Subcutaneous abdominal adipose tissue (tissue), 5 donors: ENCODE data around the gene NRK.
A peak's percentile ranks its signal among the peaks of the same experiment; 100 is the strongest.
"Not testable (repeated sequence)": the region's sequence is repeated elsewhere in the genome, so short reads cannot be mapped to it uniquely, and the experiment has no call there.

Source experiments
- H3K27ac ChIP-seq: one replicate; pipeline ENCODE4 v1.7.0; 2013; ENCODE audit warnings: low read depth, mild to moderate bottlenecking, inconsistent platforms, low read length, moderate library complexity
- H3K27me3 ChIP-seq, 5 donors: one replicate each; pipeline ENCODE4 v1.7.0; 2013; ENCODE audit warnings: low read length in 5 of 5, inconsistent platforms in 1 of 5; ENCODE audit not compliant: control insufficient read depth in 5 of 5, insufficient read depth in 4 of 5
- H3K36me3 ChIP-seq, 5 donors: one replicate each; pipeline ENCODE4 v1.7.0; 2013; ENCODE audit warnings: low read length in 5 of 5; ENCODE audit not compliant: control insufficient read depth in 5 of 5, insufficient read depth in 5 of 5
- H3K4me1 ChIP-seq, 5 donors: one replicate each; pipeline ENCODE4 v1.7.0; 2013; ENCODE audit warnings: low read length in 5 of 5, mild to moderate bottlenecking in 3 of 5, moderate library complexity in 1 of 5; ENCODE audit not compliant: control insufficient read depth in 5 of 5, insufficient read depth in 5 of 5
- H3K4me3 ChIP-seq, 5 donors: one replicate each; pipeline ENCODE4 v1.7.0; 2013; ENCODE audit warnings: low read length in 5 of 5, low read depth in 1 of 5
- H3K9ac ChIP-seq, 5 donors: one replicate each; pipeline ENCODE4 v1.7.0; 2013; ENCODE audit warnings: low read length in 5 of 5, mild to moderate bottlenecking in 4 of 5, moderate library complexity in 3 of 5
- H3K9me3 ChIP-seq, 5 donors: one replicate each; pipeline ENCODE4 v1.7.0; 2013; ENCODE audit warnings: low read length in 5 of 5; ENCODE audit not compliant: control insufficient read depth in 5 of 5
- donor health status: healthy.
- donor health status: healthy.
- donor health status: healthy.
- donor health status: healthy.
- donor health status: healthy.

The NRK gene, protein sequence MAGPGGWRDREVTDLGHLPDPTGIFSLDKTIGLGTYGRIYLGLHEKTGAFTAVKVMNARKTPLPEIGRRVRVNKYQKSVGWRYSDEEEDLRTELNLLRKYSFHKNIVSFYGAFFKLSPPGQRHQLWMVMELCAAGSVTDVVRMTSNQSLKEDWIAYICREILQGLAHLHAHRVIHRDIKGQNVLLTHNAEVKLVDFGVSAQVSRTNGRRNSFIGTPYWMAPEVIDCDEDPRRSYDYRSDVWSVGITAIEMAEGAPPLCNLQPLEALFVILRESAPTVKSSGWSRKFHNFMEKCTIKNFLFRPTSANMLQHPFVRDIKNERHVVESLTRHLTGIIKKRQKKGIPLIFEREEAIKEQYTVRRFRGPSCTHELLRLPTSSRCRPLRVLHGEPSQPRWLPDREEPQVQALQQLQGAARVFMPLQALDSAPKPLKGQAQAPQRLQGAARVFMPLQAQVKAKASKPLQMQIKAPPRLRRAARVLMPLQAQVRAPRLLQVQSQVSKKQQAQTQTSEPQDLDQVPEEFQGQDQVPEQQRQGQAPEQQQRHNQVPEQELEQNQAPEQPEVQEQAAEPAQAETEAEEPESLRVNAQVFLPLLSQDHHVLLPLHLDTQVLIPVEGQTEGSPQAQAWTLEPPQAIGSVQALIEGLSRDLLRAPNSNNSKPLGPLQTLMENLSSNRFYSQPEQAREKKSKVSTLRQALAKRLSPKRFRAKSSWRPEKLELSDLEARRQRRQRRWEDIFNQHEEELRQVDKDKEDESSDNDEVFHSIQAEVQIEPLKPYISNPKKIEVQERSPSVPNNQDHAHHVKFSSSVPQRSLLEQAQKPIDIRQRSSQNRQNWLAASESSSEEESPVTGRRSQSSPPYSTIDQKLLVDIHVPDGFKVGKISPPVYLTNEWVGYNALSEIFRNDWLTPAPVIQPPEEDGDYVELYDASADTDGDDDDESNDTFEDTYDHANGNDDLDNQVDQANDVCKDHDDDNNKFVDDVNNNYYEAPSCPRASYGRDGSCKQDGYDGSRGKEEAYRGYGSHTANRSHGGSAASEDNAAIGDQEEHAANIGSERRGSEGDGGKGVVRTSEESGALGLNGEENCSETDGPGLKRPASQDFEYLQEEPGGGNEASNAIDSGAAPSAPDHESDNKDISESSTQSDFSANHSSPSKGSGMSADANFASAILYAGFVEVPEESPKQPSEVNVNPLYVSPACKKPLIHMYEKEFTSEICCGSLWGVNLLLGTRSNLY (N-terminal part only)

DNA sequence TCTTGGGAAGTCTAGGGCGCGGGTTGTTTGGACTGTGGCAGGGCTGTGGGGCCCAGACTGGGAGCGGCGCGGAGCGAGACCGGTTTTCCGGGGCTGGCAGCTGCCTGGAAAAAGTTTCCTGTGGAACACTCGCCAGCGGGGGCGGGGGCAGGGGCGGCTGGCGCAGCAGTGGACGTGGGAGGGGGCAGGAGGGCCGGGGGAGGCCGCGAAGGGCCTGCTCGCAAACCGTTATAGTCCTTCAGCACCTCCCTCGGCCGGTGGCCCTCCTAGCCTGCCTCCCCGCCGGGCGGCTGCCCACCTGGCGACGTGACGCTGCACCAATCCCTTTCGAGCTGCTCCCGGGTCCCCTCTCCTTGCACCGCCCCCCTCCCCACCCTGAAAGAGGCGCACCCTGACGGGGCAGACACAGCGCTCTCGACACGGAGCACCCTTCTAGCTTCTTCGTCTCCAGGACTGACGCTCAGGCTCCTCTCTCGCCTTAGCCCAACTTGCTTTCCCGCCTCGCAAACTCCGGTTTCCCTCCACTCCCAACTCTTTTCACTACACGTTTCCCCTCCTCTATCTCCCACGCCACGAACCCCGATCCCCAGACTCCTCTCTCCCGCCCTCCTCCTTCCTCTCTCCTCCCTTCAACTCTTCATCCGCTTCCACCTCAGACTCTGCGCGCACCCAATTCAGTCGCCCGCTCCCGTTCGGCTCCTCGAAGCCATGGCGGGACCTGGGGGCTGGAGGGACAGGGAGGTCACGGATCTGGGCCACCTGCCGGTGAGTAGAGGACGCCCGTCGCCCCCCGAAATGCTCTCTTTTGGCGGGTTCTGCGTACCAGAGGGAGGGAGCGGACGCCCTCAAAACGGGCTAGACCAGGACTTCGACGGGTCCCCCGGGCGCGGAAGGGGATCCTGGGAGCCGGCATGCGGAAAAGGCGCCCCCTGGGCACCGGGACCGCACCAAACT lies at the start of gene NRK:
Gene NRK, plus strand, starts transcription at position 402 of the 954 bp plus-strand sequence. Its CDS starts 307 bp downstream, at position 709.
- Histone ChIP-seq H3K9me3 (peaks cover 0 to 2% (median 0%) of the 10 kb centered on the region in 5 donors), H3K36me3 (no peaks in the 10 kb centered on the region), H3K9ac (no peak within 1 kb of the TSS), H3K4me3 (peak within 1 kb of the TSS; percentile 53 to 68 (median 63)), H3K27me3 (peaks cover 13 to 26% (median 21%) of the 10 kb centered on the region in 5 donors), H3K4me1 (peaks cover 0 to 17% (median 9%) of the 10 kb centered on the region in 5 donors), H3K27ac (no peak within 1 kb of the TSS)

DNA sequence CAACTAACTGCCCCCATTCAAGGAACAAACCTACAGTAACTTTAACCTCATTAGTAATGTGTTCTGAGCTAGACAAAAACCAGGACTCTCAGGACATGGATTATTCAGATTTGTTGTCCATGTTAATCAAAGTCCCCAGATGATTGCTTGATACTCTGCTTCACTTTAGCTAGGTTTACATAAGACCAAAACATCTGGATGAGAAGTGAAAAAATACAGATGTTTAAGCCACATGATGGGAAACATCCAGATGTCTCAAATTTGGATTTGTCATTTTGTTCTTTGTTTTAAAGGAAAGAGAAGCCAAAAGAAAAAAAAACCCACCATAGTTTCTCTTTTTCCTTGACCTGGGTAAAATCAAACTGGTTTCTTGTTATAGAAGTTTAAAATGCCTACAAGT lies 48.5 kb upstream of the NRK start:
- H3K36me3 ChIP-seq = no peaks in the 10 kb centered on the region
- H3K27me3 ChIP-seq = peaks cover 0 to 7% (median 3%) of the 10 kb centered on the region in 5 donors
- H3K9me3 ChIP-seq = no peaks in the 10 kb centered on the region
- no peak overlapping the region for H3K4me3 ChIP-seq
- no peaks in the 10 kb centered on the region for H3K4me1 ChIP-seq
- no peak overlapping the region for H3K27ac ChIP-seq
- no peak overlapping the region for H3K9ac ChIP-seq

DNA sequence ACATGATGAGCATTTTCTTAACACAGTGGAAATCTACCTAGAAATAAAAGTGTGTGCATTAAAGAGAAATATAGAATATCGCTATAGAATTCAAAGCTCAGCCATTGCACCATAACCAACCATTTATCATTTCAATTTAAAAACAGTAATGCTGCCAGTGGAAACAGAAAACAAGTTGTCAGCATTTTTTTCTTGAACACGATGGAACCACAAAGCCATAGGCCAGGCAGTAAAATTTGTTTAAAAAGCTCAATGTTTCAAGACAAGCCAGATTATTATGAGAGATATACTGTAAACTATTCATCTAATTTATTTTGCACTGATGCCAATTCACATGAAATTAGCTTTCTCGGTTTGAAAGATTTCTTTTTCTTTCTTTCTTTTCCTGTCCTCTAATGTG lies 46.7 kb upstream of the NRK start:
- Histone ChIP-seq H3K27me3 (peaks cover 0 to 5% (median 2%) of the 10 kb centered on the region in 5 donors), H3K9me3 (no peaks in the 10 kb centered on the region)

DNA sequence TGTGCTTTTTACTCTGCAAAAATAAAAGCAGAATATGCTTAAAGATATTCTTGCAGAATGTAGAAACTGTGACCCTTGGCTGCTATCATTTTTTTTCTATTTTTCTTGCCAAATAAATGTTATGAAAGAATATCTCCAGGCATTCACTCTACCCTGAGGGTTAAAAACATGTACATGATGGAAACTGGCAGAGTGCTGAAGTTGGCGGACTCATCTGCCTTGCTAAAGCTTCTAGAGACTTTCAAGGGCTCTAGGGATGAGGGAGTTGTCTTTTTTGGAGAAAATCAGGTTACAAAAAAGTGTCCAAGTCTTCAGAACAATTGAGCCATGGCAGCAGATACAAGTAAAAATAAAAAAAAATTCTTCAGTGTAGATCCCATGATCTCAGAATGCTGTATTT lies 40.5 kb upstream of the NRK start:
- H3K27me3 ChIP-seq = peaks cover 0 to 4% (median 0%) of the 10 kb centered on the region in 5 donors
- H3K9ac ChIP-seq = no peak overlapping the region
- H3K27ac ChIP-seq = no peak overlapping the region
- no peaks in the 10 kb centered on the region for H3K36me3 ChIP-seq
- peaks cover 0 to 5% (median 0%) of the 10 kb centered on the region in 5 donors for H3K4me1 ChIP-seq
- no peak overlapping the region for H3K4me3 ChIP-seq
- peaks cover 0 to 4% (median 4%) of the 10 kb centered on the region in 5 donors for H3K9me3 ChIP-seq

More for the DNA sequence above, 46.7 kb upstream of the NRK start:
- Histone ChIP-seq H3K36me3 (no peaks in the 10 kb centered on the region), H3K9ac (no peak overlapping the region), H3K4me1 (no peaks in the 10 kb centered on the region), H3K4me3 (no peak overlapping the region), H3K27ac (no peak overlapping the region)

DNA sequence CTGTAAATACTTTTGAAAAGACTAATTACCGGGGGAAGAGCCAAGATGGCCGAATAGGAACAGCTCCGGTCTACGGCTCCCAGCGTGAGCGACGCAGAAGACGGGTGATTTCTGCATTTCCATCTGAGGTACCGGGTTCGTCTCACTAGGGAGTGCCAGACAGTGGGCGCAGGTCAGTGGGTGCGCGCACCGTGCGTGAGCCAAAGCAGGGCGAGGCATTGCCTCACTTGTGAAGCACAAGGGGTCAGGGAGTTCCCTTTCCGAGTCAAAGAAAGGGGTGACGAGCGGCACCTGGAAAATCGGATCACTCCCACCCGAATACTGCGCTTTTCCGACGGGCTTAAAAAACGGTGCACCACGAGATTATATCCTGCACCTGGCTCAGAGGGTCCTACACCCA lies 25.5 kb upstream of the NRK start:
- not testable (repeated sequence) for H3K4me1 ChIP-seq, H3K36me3 ChIP-seq, H3K9ac ChIP-seq, H3K4me3 ChIP-seq, H3K9me3 ChIP-seq, H3K27ac ChIP-seq, H3K27me3 ChIP-seq

DNA sequence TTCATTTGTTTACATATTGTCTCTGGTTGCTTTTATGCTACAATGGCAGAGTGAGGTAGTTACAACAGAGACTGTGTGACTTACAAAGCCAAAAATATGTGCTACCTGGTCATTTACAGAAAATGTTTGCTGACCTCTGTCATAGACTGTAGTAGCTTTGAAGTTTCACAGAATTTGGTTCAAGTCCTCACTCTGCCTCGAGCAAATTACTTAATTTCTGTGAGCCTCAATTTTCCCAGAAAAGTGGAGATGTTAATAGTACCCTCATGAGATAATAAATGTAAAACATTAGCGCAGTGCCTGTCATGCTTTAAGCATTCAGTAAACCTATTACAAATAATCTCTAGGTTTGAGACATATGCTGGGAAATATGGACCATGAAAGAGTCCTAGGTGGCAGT lies 18.4 kb upstream of the NRK start:
- Histone ChIP-seq H3K36me3 (no peaks in the 10 kb centered on the region), H3K4me1 (no peaks in the 10 kb centered on the region), H3K27me3 (no peaks in the 10 kb centered on the region), H3K9ac (no peak overlapping the region), H3K9me3 (no peaks in the 10 kb centered on the region), H3K27ac (no peak overlapping the region), H3K4me3 (no peak overlapping the region)

DNA sequence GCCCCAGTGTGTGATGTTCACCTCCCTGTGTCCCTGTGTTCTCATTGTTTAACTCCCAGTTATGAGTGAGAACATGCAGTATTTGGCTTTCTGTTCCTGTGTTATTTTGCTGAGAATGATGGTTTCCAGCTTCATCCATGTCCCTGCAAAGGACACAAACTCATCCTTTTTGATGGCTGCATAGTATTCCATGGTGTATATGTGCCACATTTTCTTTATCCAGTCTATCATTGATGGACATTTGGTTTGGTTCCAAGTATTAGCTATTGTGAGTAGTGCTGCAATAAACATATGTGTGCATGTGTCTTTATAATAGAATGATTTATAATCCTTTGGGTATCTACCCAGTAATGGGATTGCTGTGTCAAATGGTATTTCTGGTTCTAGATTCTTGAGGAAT lies 16.7 kb upstream of the NRK start:
- H3K36me3 ChIP-seq, H3K9me3 ChIP-seq, H3K4me1 ChIP-seq, H3K27ac ChIP-seq, H3K27me3 ChIP-seq, H3K9ac ChIP-seq, H3K4me3 ChIP-seq: not testable (repeated sequence)

DNA sequence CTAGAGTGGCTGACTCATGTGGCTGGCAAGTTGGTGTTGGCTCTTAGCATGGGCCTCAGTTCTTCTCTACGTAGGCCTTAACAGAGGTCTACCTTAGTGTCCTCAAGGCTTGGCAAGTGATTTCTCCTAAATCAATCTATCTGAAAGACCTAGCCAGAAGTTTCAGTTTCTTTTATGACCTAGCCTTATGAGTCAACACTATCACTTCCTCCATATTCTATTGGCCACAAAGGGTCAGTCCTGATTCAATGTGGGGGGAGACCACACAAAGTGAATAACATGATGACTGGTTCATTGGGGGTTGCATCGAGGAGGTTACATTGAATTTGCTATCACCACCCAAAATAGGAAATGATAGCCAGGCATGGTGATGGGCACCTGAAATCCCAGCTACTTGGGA lies 5.8 kb upstream of the NRK start:
- Histone ChIP-seq H3K9ac (no peak overlapping the region), H3K9me3 (no peaks in the 10 kb centered on the region), H3K27me3 (peaks cover 12 to 30% (median 13%) of the 10 kb centered on the region in 5 donors), H3K4me1 (peaks cover 0 to 3% (median 0%) of the 10 kb centered on the region in 5 donors), H3K4me3 (no peak overlapping the region), H3K27ac (no peak overlapping the region), H3K36me3 (no peaks in the 10 kb centered on the region)

DNA sequence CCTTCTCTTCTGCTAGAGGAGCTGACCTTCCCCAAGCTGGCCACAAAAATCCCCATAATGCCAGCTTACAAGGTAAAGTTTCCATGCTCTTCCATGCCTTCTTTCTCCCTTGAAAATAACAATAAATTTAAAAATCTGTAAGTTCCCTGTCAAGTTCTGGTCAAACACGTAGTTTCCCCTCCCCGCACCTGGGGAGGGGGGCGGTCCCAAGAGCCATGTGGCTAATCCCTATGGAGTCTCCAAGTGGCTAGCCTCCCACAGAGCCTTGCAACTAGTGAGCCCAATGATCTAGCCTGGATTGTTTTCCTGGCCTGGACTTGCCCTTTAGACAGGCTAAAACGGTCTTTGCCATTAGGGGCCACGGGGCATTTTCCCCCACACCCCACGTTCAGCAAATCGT lies 2.1 kb upstream of the NRK start:
- no peak overlapping the region for H3K27ac ChIP-seq
- H3K9ac ChIP-seq = no peak overlapping the region
- H3K4me1 ChIP-seq = peaks cover 0 to 17% (median 9%) of the 10 kb centered on the region in 5 donors
- no peak overlapping the region for H3K4me3 ChIP-seq
- peaks cover 0 to 2% (median 0%) of the 10 kb centered on the region in 5 donors for H3K9me3 ChIP-seq
- peaks cover 13 to 34% (median 23%) of the 10 kb centered on the region in 5 donors for H3K27me3 ChIP-seq
- no peaks in the 10 kb centered on the region for H3K36me3 ChIP-seq
